HT1080 (cell line): ENCODE data around the gene ZBTB18. TPM values are rescaled to one million over a fixed set of nuclear protein-coding genes. Genes with fewer than 3 reads are reported as not detected.
A peak's percentile ranks its signal among the peaks of the same experiment; 100 is the strongest.

Experiments used
- DNase-seq: peaks from one replicate; pipeline ENCODE4 v3.0.0-alpha.2; 2015; ENCODE audit warnings: low read depth
- total RNA-seq: library from RNA; depleted of rRNA; stranded (reverse); fragments of >200 nt; shearing (Covaris generic); gene quantifications from 2 replicates; pipeline ENCODE4 v1.2.3, GENCODE V29; 2014

The ZBTB18 gene
- total RNA-seq, 1 experiment from 2014 or later, result 16.7 TPM

- no peak for DNase-seq
These were observed 36.5 kb downstream of the ZBTB18 start for GRCh38 chr1:244087611-244088010.

GRCh38 chr1:244088161-244088560, 37.1 kb downstream of the ZBTB18 start:
- DNase-seq, result no peak

GRCh38 chr1:244089561-244089960, 38.5 kb downstream of the ZBTB18 start:
- no peak for DNase-seq

GRCh38 chr1:244090645-244091044, 39.6 kb downstream of the ZBTB18 start:
- DNase-seq, result no peak

- DNase-seq, result peak; percentile 11
These were observed 41.3 kb downstream of the ZBTB18 start for GRCh38 chr1:244092293-244092963.

GRCh38 chr1:244092964-244093638, 42.0 kb downstream of the ZBTB18 start:
- no peak for DNase-seq

- DNase-seq, result no peak
These were observed 43.9 kb downstream of the ZBTB18 start for GRCh38 chr1:244094880-244095528.

- no peak for DNase-seq
These were observed 44.4 kb downstream of the ZBTB18 start for GRCh38 chr1:244095529-244095911.

- no peak for DNase-seq
These were observed 45.1 kb downstream of the ZBTB18 start for GRCh38 chr1:244096066-244096610.

- no peak for DNase-seq
These were observed 45.6 kb downstream of the ZBTB18 start for GRCh38 chr1:244096691-244097090.

- no peak for DNase-seq
These were observed 46.7 kb downstream of the ZBTB18 start for GRCh38 chr1:244097523-244098405.

GRCh38 chr1:244099258-244099930, 48.3 kb downstream of the ZBTB18 start:
- DNase-seq, result no peak

- DNase-seq, result no peak
These were observed 49.2 kb downstream of the ZBTB18 start for GRCh38 chr1:244100276-244100675.

- DNase-seq, result no peak
These were observed 49.8 kb downstream of the ZBTB18 start for GRCh38 chr1:244100704-244101453.

GRCh38 chr1:244102046-244102445, 51.0 kb downstream of the ZBTB18 start:
- DNase-seq, result no peak

- DNase-seq, result no peak
These were observed 51.4 kb downstream of the ZBTB18 start for GRCh38 chr1:244102468-244102867.

GRCh38 chr1:244104309-244105060, 53.4 kb downstream of the ZBTB18 start:
- DNase-seq, result peak; percentile 92

GRCh38 chr1:244106176-244106575, 55.1 kb downstream of the ZBTB18 start:
- no peak for DNase-seq
